Loucy (cell line): ENCODE results near the gene KLF8.
"Not testable (repeated sequence)": the region's sequence is repeated elsewhere in the genome, so short reads cannot be mapped to it uniquely, and the experiment has no call there.

Experiments used
- H2AFZ ChIP-seq: fragments of 200-600 bp; sonication (generic); 2 replicates; pipeline ENCODE4 v1.6.0; 2016; ENCODE audit warnings: antibody characterized with exemption, mild to moderate bottlenecking, low read length, moderate library complexity
- H3F3A ChIP-seq: fragments of 200-600 bp; 2 replicates; pipeline ENCODE4 v1.6.0; 2016; ENCODE audit warnings: antibody characterized with exemption, low read depth, mild to moderate bottlenecking
- H3K27me3 ChIP-seq: fragments of 200-600 bp; sonication (generic); 2 replicates; pipeline ENCODE4 v1.6.1; 2014; ENCODE audit warnings: low read length, mild to moderate bottlenecking; ENCODE audit not compliant: insufficient read depth, poor library complexity, severe bottlenecking
- H3K36me3 ChIP-seq: fragments of 200-600 bp; sonication (generic); 2 replicates; pipeline ENCODE4 v1.6.1; 2016; ENCODE audit warnings: low read length; ENCODE audit not compliant: insufficient read depth
- H3K4me1 ChIP-seq: fragments of 200-600 bp; sonication (generic); 2 replicates; pipeline ENCODE4 v1.5.1; 2014; ENCODE audit warnings: low read length, mild to moderate bottlenecking; ENCODE audit not compliant: insufficient read depth, poor library complexity, severe bottlenecking
- H3K4me2 ChIP-seq: fragments of 200-600 bp; sonication (generic); 2 replicates; pipeline ENCODE4 v1.6.0; 2014; ENCODE audit warnings: antibody characterized with exemption, low read length, low read depth, mild to moderate bottlenecking; ENCODE audit not compliant: poor library complexity, severe bottlenecking
- H3K4me3 ChIP-seq: fragments of 200-600 bp; sonication (generic); 2 replicates; pipeline ENCODE4 v1.5.1; 2014; ENCODE audit warnings: low read length, mild to moderate bottlenecking, mixed read lengths; ENCODE audit not compliant: poor library complexity, severe bottlenecking
- H3K79me2 ChIP-seq: fragments of 200-600 bp; sonication (generic); 2 replicates; pipeline ENCODE4 v1.6.1; 2014; ENCODE audit warnings: low read length; ENCODE audit not compliant: insufficient read depth
- H3K9ac ChIP-seq: fragments of 200-600 bp; sonication (generic); 2 replicates; pipeline ENCODE4 v1.6.0; 2014; ENCODE audit warnings: mild to moderate bottlenecking, low read depth, low read length, moderate library complexity; ENCODE audit not compliant: poor library complexity, severe bottlenecking
- H3K9me2 ChIP-seq: fragments of 200-600 bp; sonication (generic); replicated peaks from 2 replicates; pipeline ENCODE4 v1.6.1; 2016; ENCODE audit warnings: low read depth, low read length, mixed read lengths
- H3K9me3 ChIP-seq: fragments of 200-600 bp; sonication (generic); 2 replicates; pipeline ENCODE4 v1.6.1; 2014; ENCODE audit warnings: mild to moderate bottlenecking, antibody characterized with exemption, low read length, low read depth; ENCODE audit not compliant: insufficient read depth
- H4K20me1 ChIP-seq: fragments of 200-600 bp; sonication (generic); 2 replicates; pipeline ENCODE4 v1.6.0; 2014; ENCODE audit warnings: antibody characterized with exemption, low read length, mild to moderate bottlenecking; ENCODE audit not compliant: insufficient read depth, poor library complexity, severe bottlenecking
- EZH2phosphoT487 ChIP-seq: fragments of 200-600 bp; IDR thresholded peaks from 2 replicates; pipeline ENCODE4 v1.6.1; 2018; ENCODE audit warnings: antibody characterized with exemption, mild to moderate bottlenecking, moderate library complexity, borderline replicate concordance
- TF ChIP-seq, protein P1 (sequence below): fragments of 200-600 bp; sonication (generic); conservative IDR thresholded peaks from 2 replicates; pipeline ENCODE4 v1.5.1; 2014; ENCODE audit warnings: mild to moderate bottlenecking, antibody characterized with exemption, low read length

Gene KLF8

DNA sequence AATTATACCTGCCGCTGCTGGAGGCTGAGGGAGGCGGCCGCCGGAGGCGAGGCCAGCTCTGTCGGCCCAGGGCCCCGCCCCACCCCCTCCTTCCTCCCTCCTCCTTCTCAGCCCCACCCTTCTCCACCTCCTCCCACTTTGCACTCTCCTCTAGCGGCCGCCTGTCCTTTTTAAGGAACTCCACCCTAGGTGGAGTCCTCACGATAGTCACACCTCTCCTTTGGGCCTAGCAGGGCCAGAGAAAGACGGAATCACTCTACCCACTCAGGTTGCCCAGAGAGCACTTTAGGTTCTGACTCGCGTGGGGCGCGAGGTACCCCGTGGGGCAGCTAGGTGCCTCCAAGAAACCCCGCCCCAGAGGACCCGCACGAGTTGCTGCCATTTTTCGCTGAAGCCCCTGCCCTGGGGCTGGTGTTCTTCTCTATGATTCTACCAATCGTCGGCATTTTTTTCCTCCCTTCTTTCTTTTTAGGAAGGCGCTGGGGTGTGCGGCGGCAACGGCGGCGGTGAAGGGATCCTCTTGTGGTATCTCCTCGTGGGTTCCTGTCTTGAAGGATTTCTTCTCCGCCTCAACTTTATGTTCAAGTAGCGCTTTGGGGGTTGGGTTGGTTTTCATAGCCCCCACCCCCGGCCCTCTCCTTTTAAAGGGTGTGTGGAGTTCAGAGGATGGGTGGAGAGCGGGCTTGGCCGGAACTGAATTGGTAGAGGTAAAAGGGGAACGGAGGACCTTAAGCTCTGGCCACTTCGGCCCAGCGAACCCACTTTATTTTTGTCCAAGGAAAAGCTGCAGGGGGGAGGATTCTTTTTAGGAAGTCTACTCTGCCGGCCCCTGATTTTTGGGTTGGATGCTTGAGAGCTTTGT is at the start of gene KLF8:
Gene KLF8, plus strand, starts transcription at position 136 of the 862 bp plus-strand sequence. CDS start 979 bp downstream, outside the sequence.
- TF ChIP-seq, protein P1, sequence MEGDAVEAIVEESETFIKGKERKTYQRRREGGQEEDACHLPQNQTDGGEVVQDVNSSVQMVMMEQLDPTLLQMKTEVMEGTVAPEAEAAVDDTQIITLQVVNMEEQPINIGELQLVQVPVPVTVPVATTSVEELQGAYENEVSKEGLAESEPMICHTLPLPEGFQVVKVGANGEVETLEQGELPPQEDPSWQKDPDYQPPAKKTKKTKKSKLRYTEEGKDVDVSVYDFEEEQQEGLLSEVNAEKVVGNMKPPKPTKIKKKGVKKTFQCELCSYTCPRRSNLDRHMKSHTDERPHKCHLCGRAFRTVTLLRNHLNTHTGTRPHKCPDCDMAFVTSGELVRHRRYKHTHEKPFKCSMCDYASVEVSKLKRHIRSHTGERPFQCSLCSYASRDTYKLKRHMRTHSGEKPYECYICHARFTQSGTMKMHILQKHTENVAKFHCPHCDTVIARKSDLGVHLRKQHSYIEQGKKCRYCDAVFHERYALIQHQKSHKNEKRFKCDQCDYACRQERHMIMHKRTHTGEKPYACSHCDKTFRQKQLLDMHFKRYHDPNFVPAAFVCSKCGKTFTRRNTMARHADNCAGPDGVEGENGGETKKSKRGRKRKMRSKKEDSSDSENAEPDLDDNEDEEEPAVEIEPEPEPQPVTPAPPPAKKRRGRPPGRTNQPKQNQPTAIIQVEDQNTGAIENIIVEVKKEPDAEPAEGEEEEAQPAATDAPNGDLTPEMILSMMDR, result no peak
- TF ChIP-seq EZH2phosphoT487, result no peak
- no peaks in the 10 kb centered on the region for H3K27me3 ChIP-seq
- no peaks in the 10 kb centered on the region for H3K79me2 ChIP-seq
- no peaks in the 10 kb centered on the region for H3K36me3 ChIP-seq
- no peak within 1 kb of the TSS for H3K4me2 ChIP-seq
- H2AFZ ChIP-seq, result no peak within 1 kb of the TSS
- no peaks in the 10 kb centered on the region for H3K9me3 ChIP-seq
- H3K4me1 ChIP-seq, result no peaks in the 10 kb centered on the region
- H4K20me1 ChIP-seq, result no peaks in the 10 kb centered on the region
- no peaks in the 10 kb centered on the region for H3K9me2 ChIP-seq
- H3F3A ChIP-seq, result no peaks in the 10 kb centered on the region
- no peak within 1 kb of the TSS for H3K9ac ChIP-seq
- H3K4me3 ChIP-seq, result no peak within 1 kb of the TSS

DNA sequence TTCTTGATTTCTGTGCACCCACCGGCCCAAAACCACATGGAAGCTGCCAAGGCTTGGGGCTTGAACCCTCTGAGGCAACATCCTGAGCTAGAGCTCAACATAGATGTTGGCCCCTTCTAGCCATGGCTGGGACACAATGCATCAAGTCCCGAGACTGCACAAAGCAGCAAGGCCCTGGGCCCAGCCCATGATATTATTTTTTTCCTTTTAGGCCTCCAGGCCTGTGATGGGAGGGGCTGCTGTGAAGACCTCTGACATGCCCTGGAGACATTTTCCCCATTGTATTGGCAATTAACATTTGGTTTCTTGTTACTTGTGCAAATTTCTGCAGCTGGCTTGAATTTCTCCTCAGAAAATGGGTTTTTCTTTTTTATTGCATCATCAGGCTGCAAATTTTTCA is 25.2 kb upstream of the KLF8 start:
- not testable (repeated sequence) for H3K36me3 ChIP-seq, H3K9me3 ChIP-seq, H3K4me3 ChIP-seq, H3K79me2 ChIP-seq, H3K9me2 ChIP-seq, H3F3A ChIP-seq, H2AFZ ChIP-seq, H3K9ac ChIP-seq, H3K27me3 ChIP-seq, H4K20me1 ChIP-seq, H3K4me1 ChIP-seq, H3K4me2 ChIP-seq

DNA sequence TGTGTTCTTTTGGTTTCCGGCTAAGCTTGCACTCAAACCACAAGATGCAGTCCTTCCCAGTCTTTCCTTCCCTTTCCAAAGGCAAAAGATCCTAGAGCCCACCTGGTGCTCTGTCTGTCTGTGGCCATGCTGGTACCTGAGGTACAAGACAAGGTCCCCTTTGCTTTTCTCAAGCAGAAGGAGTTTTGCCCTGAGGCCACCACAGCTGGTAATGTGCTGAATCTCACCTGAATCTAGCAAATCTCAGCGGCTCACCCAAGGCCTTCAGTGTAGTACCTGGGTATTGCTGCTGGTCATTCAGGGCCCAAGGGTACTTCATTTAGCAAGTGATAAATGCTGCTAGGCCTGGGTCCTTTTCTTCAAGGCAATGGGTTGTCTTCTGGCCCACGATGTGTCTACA is 20.5 kb upstream of the KLF8 start:
- Histone ChIP-seq H3K79me2 (no peaks in the 10 kb centered on the region), H3K9ac (no peak overlapping the region), H3K4me1 (no peaks in the 10 kb centered on the region), H3F3A (no peaks in the 10 kb centered on the region), H3K36me3 (no peaks in the 10 kb centered on the region), H3K9me2 (no peaks in the 10 kb centered on the region), H2AFZ (no peak overlapping the region), H3K9me3 (no peaks in the 10 kb centered on the region), H3K4me3 (no peak overlapping the region), H3K4me2 (no peak overlapping the region), H3K27me3 (no peaks in the 10 kb centered on the region), H4K20me1 (no peaks in the 10 kb centered on the region)
- no peak for TF ChIP-seq EZH2phosphoT487
- TF ChIP-seq, protein P1, result no peak

DNA sequence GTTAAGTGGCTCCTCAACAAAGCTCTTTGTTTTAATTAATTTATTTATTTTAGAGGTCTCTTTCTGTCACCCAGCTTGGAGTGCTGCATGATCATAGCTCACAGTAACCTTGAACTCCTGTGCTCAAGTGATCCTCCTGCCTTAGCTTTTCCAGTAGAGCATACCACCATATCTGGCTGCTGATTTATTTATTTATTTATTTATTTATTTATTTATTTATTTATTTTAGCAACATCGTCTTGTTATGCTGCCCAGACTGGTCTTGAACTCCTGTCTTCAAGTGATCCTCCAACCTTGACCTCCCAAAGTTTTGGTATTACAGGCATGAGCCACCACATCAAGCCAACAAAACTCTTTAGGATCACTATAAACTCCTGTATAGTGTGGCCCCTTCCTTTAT is 15.8 kb upstream of the KLF8 start:
- Histone ChIP-seq H2AFZ (no peak overlapping the region), H3K36me3 (no peaks in the 10 kb centered on the region), H4K20me1 (no peaks in the 10 kb centered on the region), H3K79me2 (no peaks in the 10 kb centered on the region), H3K9me2 (no peaks in the 10 kb centered on the region), H3K9me3 (no peaks in the 10 kb centered on the region), H3K9ac (no peak overlapping the region), H3K4me1 (no peaks in the 10 kb centered on the region), H3K4me2 (no peak overlapping the region), H3F3A (no peaks in the 10 kb centered on the region), H3K27me3 (no peaks in the 10 kb centered on the region), H3K4me3 (no peak overlapping the region)
- TF ChIP-seq, protein P1, result no peak
- TF ChIP-seq EZH2phosphoT487, result no peak
